H1 (cell line): ENCODE data around the gene BCL7B. TPM values are rescaled to one million over a fixed set of nuclear protein-coding genes. Genes with fewer than 3 reads are reported as not detected.

ENCODE experiments used
- CTCF ChIA-PET: fragments of 300-600 bp; sonication (Branson Sonifier 250); formaldehyde crosslinking; loops from one replicate; lab custom pipeline; 2021; ENCODE audit not compliant: partially characterized antibody; lab: Charles Lee
- POLR2A ChIA-PET: fragments of 300-600 bp; sonication (Branson Sonifier 250); formaldehyde crosslinking; loops from one replicate; lab custom pipeline; 2021; ENCODE audit warnings: inconsistent platforms; ENCODE audit not compliant: partially characterized antibody; lab: Charles Lee
- DNase-seq, 2 experiments: peaks; one replicate each; pipeline versions ENCODE4 v3.0.0 to v3.0.0-alpha.2; 2010 to 2022; ENCODE audit warnings: low spot score in 2 of 2, low read depth in 1 of 2, mixed read lengths in 1 of 2
- FAIRE-seq: peaks from 2 replicates; lab custom pipeline; 2011; peaks lifted over from hg19 to GRCh38; lab: Jason Lieb, UNC
- H2AFZ ChIP-seq: 2 replicates; pipeline ENCODE4 v1.8.1; 2012; ENCODE audit warnings: low read length, inconsistent platforms
- H2AK5ac ChIP-seq: 2 replicates; pipeline ENCODE4 v1.6.1; 2013; ENCODE audit warnings: low read depth, low read length
- H2BK120ac ChIP-seq: replicated peaks from 2 replicates; pipeline ENCODE3; 2013; ENCODE audit warnings: low read depth, low read length, inconsistent platforms
- H2BK12ac ChIP-seq: 2 replicates; pipeline ENCODE4 v1.6.1; 2013; ENCODE audit warnings: low read depth, low read length
- H2BK15ac ChIP-seq: 2 replicates; pipeline ENCODE4 v1.6.1; 2013; ENCODE audit warnings: low read length
- H2BK20ac ChIP-seq: 2 replicates; pipeline ENCODE4 v1.6.1; 2013; ENCODE audit warnings: low read length
- H2BK5ac ChIP-seq: 2 replicates; pipeline ENCODE4 v1.6.1; 2013; ENCODE audit warnings: low read depth, low read length
- H3K14ac ChIP-seq: 2 replicates; pipeline ENCODE4 v1.6.1; 2013; ENCODE audit warnings: inconsistent platforms; ENCODE audit not compliant: insufficient read length
- H3K18ac ChIP-seq: 2 replicates; pipeline ENCODE4 v1.6.1; 2013; ENCODE audit warnings: low read length; ENCODE audit errors: extremely low read depth
- H3K23ac ChIP-seq: 2 replicates; pipeline ENCODE4 v1.6.1; 2013; ENCODE audit warnings: inconsistent platforms; ENCODE audit not compliant: insufficient read length
- H3K23me2 ChIP-seq: 2 replicates; pipeline ENCODE4 v1.6.1; 2013; ENCODE audit warnings: low read depth, low read length
- H3K27ac ChIP-seq: 2 replicates; pipeline ENCODE4 v1.6.1; 2011; ENCODE audit warnings: low read depth, low read length, inconsistent platforms
- H3K27me3 ChIP-seq, 4 experiments: replicated peaks in 1 of 4; 1 replicate in 1 of 4; 2 replicates in 3 of 4; pipeline versions ENCODE4 v1.6.1 to v1.8.1; 2011 to 2013; ENCODE audit warnings: low read length in 3 of 4, mild to moderate bottlenecking in 3 of 4, inconsistent platforms in 2 of 4, mixed read lengths in 2 of 4, moderate library complexity in 1 of 4; ENCODE audit not compliant: control insufficient read depth in 3 of 4, insufficient read depth in 3 of 4; ENCODE audit errors: extremely low read depth in 1 of 4
- H3K36me3 ChIP-seq, 4 experiments: 2 replicates each; pipeline versions ENCODE4 v1.6.1 to v1.8.1; 2011 to 2013; ENCODE audit warnings: mild to moderate bottlenecking in 4 of 4, low read length in 3 of 4, moderate library complexity in 2 of 4, control low read depth in 1 of 4, inconsistent platforms in 1 of 4; ENCODE audit not compliant: insufficient read depth in 4 of 4, control insufficient read depth in 2 of 4
- H3K4ac ChIP-seq: replicated peaks from 2 replicates; pipeline ENCODE3; 2013; ENCODE audit warnings: low read length, low read depth, mixed read lengths, inconsistent platforms; ENCODE audit not compliant: insufficient read length
- H3K4me1 ChIP-seq, 4 experiments: replicated peaks in 1 of 4; 1 replicate in 1 of 4; 2 replicates in 3 of 4; pipeline versions ENCODE4 v1.6.1 to v1.8.1; 2011 to 2013; ENCODE audit warnings: low read length in 3 of 4, inconsistent platforms in 2 of 4, mixed read lengths in 1 of 4; ENCODE audit not compliant: insufficient read depth in 4 of 4, control insufficient read depth in 3 of 4
- H3K4me2 ChIP-seq, 2 experiments: 2 replicates each; pipeline versions ENCODE4 v1.6.1 to v1.8.1; 2011 to 2013; ENCODE audit warnings: low read depth in 2 of 2, low read length in 2 of 2, control low read depth in 1 of 2, inconsistent platforms in 1 of 2, mild to moderate bottlenecking in 1 of 2; ENCODE audit not compliant: insufficient read depth in 1 of 2
- H3K4me3 ChIP-seq, 4 experiments: fragments of 200-600, 300-600 bp in 1 of 4; sonication (generic), shearing (Covaris generic), sonication (Bioruptor Twin) in 1 of 4; 2 replicates each; pipeline versions ENCODE4 v1.5.1 to v1.8.1; 2011 to 2016; ENCODE audit warnings: low read length in 4 of 4, low read depth in 3 of 4, control low read depth in 2 of 4, inconsistent platforms in 2 of 4, mild to moderate bottlenecking in 2 of 4, mixed read lengths in 1 of 4, moderate library complexity in 1 of 4; ENCODE audit not compliant: insufficient read depth in 2 of 4; ENCODE audit errors: extremely low read depth in 1 of 4
- H3K56ac ChIP-seq: replicated peaks from 2 replicates; pipeline ENCODE3; 2013; ENCODE audit warnings: low read depth, mild to moderate bottlenecking, mixed read lengths, low read length, inconsistent platforms; ENCODE audit not compliant: insufficient read length
- H3K79me1 ChIP-seq: 2 replicates; pipeline ENCODE4 v1.6.1; 2013; ENCODE audit warnings: low read depth, low read length, control low read depth
- H3K79me2 ChIP-seq, 2 experiments: 2 replicates each; pipeline versions ENCODE4 v1.6.1 to v1.8.1; 2012 to 2013; ENCODE audit warnings: low read length in 2 of 2, mild to moderate bottlenecking in 2 of 2, inconsistent platforms in 1 of 2; ENCODE audit not compliant: insufficient read depth in 2 of 2, control insufficient read depth in 1 of 2
- H3K9ac ChIP-seq, 4 experiments: replicated peaks in 1 of 4; 1 replicate in 1 of 4; 2 replicates in 3 of 4; pipeline versions ENCODE4 v1.6.1 to v1.8.1; 2011 to 2013; ENCODE audit warnings: low read depth in 3 of 4, low read length in 3 of 4, control low read depth in 2 of 4, mild to moderate bottlenecking in 2 of 4, moderate library complexity in 2 of 4, inconsistent platforms in 1 of 4; ENCODE audit errors: extremely low read depth in 1 of 4
- H3K9me3 ChIP-seq, 2 experiments: 2 replicates each; pipeline versions ENCODE4 v1.6.1 to v1.8.1; 2012 to 2013; ENCODE audit warnings: mild to moderate bottlenecking in 2 of 2, moderate library complexity in 2 of 2, control low read depth in 1 of 2, inconsistent platforms in 1 of 2, low read depth in 1 of 2, low read length in 1 of 2, mixed read lengths in 1 of 2; ENCODE audit not compliant: insufficient read depth in 2 of 2
- H4K20me1 ChIP-seq, 2 experiments: replicated peaks in 1 of 2; 2 replicates each; pipeline versions ENCODE3 to v1.8.1; 2011 to 2013; ENCODE audit warnings: inconsistent platforms in 2 of 2, low read length in 2 of 2, mild to moderate bottlenecking in 1 of 2; ENCODE audit not compliant: insufficient read depth in 2 of 2, control insufficient read depth in 1 of 2
- H4K5ac ChIP-seq: 2 replicates; pipeline ENCODE4 v1.6.1; 2013; ENCODE audit warnings: low read length, low read depth, mixed read lengths, inconsistent platforms; ENCODE audit not compliant: insufficient read length
- H4K8ac ChIP-seq: 2 replicates; pipeline ENCODE4 v1.8.0; 2013; ENCODE audit warnings: mild to moderate bottlenecking, moderate library complexity, low read length, inconsistent platforms; ENCODE audit not compliant: insufficient read depth; ENCODE audit errors: extremely low read depth
- H4K91ac ChIP-seq: replicated peaks from 2 replicates; pipeline ENCODE3; 2013; ENCODE audit warnings: low read length, mixed read lengths, inconsistent platforms; ENCODE audit not compliant: insufficient read length
- ASH2L ChIP-seq: fragments of 200-600, 300-600 bp; sonication (generic); IDR thresholded peaks from one replicate; pipeline ENCODE4 v1.7.1; 2017; ENCODE audit warnings: low read length
- BRCA1 ChIP-seq: IDR thresholded peaks from 2 replicates; pipeline ENCODE4 v1.6.1; 2012; ENCODE audit warnings: low read depth, low read length, improper control_type of control experiment
- CBX5 ChIP-seq: fragments of 300-800, 300-1000 bp; sonication (generic); IDR thresholded peaks from 2 replicates; pipeline ENCODE4 v1.7.1; 2016; ENCODE audit warnings: antibody characterized with exemption, low read length, low read depth
- CHD2 ChIP-seq: IDR thresholded peaks from 2 replicates; pipeline ENCODE4 v1.6.1; 2012; ENCODE audit warnings: low read length, improper control_type of control experiment
- CREB1 ChIP-seq: IDR thresholded peaks from 2 replicates; pipeline ENCODE4 v1.6.1; 2012; ENCODE audit warnings: inconsistent platforms
- E2F6 ChIP-seq: IDR thresholded peaks from 2 replicates; pipeline ENCODE4 v1.6.1; 2012; ENCODE audit warnings: inconsistent platforms
- EZH2 ChIP-seq: fragments of 200-600 bp; sonication (generic); IDR thresholded peaks from 2 replicates; pipeline ENCODE4 v1.7.1; 2012; ENCODE audit warnings: low read depth, mild to moderate bottlenecking, moderate library complexity, low read length, inconsistent platforms; ENCODE audit not compliant: severe bottlenecking
- JUND ChIP-seq: IDR thresholded peaks from 2 replicates; pipeline ENCODE4 v1.6.1; 2011; ENCODE audit warnings: mild to moderate bottlenecking, improper control_type of control experiment, low read length
- MAFK ChIP-seq: IDR thresholded peaks from 2 replicates; pipeline ENCODE4 v1.6.1; 2012; ENCODE audit warnings: low read depth, mild to moderate bottlenecking, improper control_type of control experiment, low read length
- RXRA ChIP-seq: IDR thresholded peaks from 2 replicates; pipeline ENCODE4 v1.6.1; 2011; ENCODE audit warnings: low read depth, mild to moderate bottlenecking, low read length, moderate library complexity; ENCODE audit not compliant: insufficient read depth
- SIX5 ChIP-seq: IDR thresholded peaks from 2 replicates; pipeline ENCODE4 v1.6.1; 2011; ENCODE audit warnings: mild to moderate bottlenecking, low read depth, low read length
- SP1 ChIP-seq: IDR thresholded peaks from 2 replicates; pipeline ENCODE4 v1.6.1; 2011; ENCODE audit warnings: low read depth, low read length
- WGBS, 2 experiments: shearing (Covaris generic) in 1 of 2; methylation state at CpG; one replicate each; pipeline versions ENCODE4 v1.1.6 to v1.1.7; 2013 to 2015; ENCODE audit warnings: low lambda C conversion rate in 2 of 2, mixed read lengths in 2 of 2, inconsistent platforms in 1 of 2, low coverage in 1 of 2, missing lambda C conversion rate in 1 of 2; ENCODE audit not compliant: insufficient replicate concordance in 2 of 2, insufficient coverage in 1 of 2, insufficient read length in 1 of 2; ENCODE audit errors: extremely low coverage in 1 of 2, missing lambda C conversion rate in 1 of 2; 5-methylcytosine and 5-hydroxymethylcytosine counted together
- polyA plus RNA-seq, 7 experiments: library from polyadenylated mRNA; depleted of rRNA in 3 of 7; stranded (reverse) in 5 of 7; unstranded in 2 of 7; fragments of >200 nt in 5 of 7; fragments of 200-250 nt in 2 of 7; gene quantifications; 1 replicate in 5 of 7; 2 replicates in 1 of 7; 4 replicates in 1 of 7; pipeline versions ENCODE4 v1.2.1 to v1.2.3, GENCODE V29; 2011 to 2013; ENCODE audit warnings: missing spikeins in 2 of 7, mixed read lengths in 2 of 7
- total RNA-seq: library from RNA; stranded (reverse); fragmentation: NEBNext Ultra II Directional; extraction: Animal tissue kit (Norgen Biotek cat#: 25700); gene quantifications from 2 replicates; pipeline ENCODE4 v1.2.1, GENCODE V29; 2021

BCL7B gene
- total and polyA plus RNA-seq, 2 of the 8 experiments (the other 6 are each of a cell fraction or from before 2014, with no cell fraction given) = 24.9 to 44.6 TPM

- no peaks in the 10 kb centered on the region for H3K9me3 ChIP-seq
- H3K79me1 ChIP-seq = no peaks in the 10 kb centered on the region
- H3K23ac ChIP-seq = no peak overlapping the region
- H2BK20ac ChIP-seq = no peak overlapping the region
- H3K56ac ChIP-seq = no peak overlapping the region
- H3K4me2 ChIP-seq = peak overlapping the region; percentile 65 to 69
- H3K4ac ChIP-seq = no peak overlapping the region
- H3K36me3 ChIP-seq = peaks cover 0 to 27% (median 8%) of the 10 kb centered on the region in 4 experiments; a peak in 3 of 8 replicates
- peaks cover 41 to 49% of the 10 kb centered on the region in 2 experiments for H3K79me2 ChIP-seq
- peak overlapping the region; percentile 93 for H2BK5ac ChIP-seq
- H2BK120ac ChIP-seq = no peak overlapping the region
- peaks cover 0 to 5% (median 2%) of the 10 kb centered on the region in 4 experiments; a peak in 2 of 7 replicates for H3K4me1 ChIP-seq
- H3K9ac ChIP-seq = peak overlapping the region; percentile 82 to 99 (median 92)
- no peak overlapping the region for H2AFZ ChIP-seq
- peak overlapping the region; percentile 85 for H4K91ac ChIP-seq
- no peak for FAIRE-seq
- H3K14ac ChIP-seq = no peak overlapping the region
- H4K5ac ChIP-seq = peak overlapping the region; percentile 97
- no peak overlapping the region for H2AK5ac ChIP-seq
- H3K27me3 ChIP-seq = no peaks in the 10 kb centered on the region
- peak overlapping the region; percentile 96 for H3K27ac ChIP-seq
- WGBS, 2 experiments = 0% methylated on average over 30 of the region's 62 CpGs; no CpG with 5 or more reads in 1 of the 2 experiments
- POLR2A ChIA-PET = interaction anchor here (0.8 to 6.0 kb wide), 32 partner anchors 8 to 307 kb away, joined by 3 to 55 read pairs (median 4); partner anchors contain the start of genes ABHD11, BCL7B and TBL2
- no peak overlapping the region for H2BK15ac ChIP-seq
- H4K8ac ChIP-seq = peak overlapping the region; percentile 98
- H4K20me1 ChIP-seq = peaks cover 7 to 13% of the 10 kb centered on the region in 2 experiments
- peak in 1 of 2 experiments; percentile 75 for DNase-seq
- no peak overlapping the region for H2BK12ac ChIP-seq
- H3K23me2 ChIP-seq = peaks cover 6% of the 10 kb centered on the region
- H3K4me3 ChIP-seq = peak overlapping the region; percentile 79 to 91 (median 82)
- CTCF ChIA-PET = interaction anchor here (1.0 to 1.6 kb wide), 3 partner anchors 37 to 213 kb away, joined by 3 to 4 read pairs (median 3); no protein-coding TSS in a partner anchor
- H3K18ac ChIP-seq = peak overlapping the region; percentile 71; the same call in 1 of the 2 replicates
- TF ChIP-seq CBX5 (no peak), JUND (no peak), EZH2 (no peak), CREB1 (no peak), SP1 (no peak), RXRA (no peak), CHD2 (0 out of 2 replicates have a peak, but pooled peaks have one; percentile 27), BRCA1 (no peak), MAFK (no peak), E2F6 (no peak), SIX5 (no peak), ASH2L (peak; percentile 3)
Measured at GRCh38 chr7:73521636-73522104, 35.8 kb downstream of the BCL7B start.
